Cardiac septum (tissue), 1 donor: Measurements from ENCODE around the gene NCDN. TPM values are rescaled to one million over a fixed set of nuclear protein-coding genes. Genes with fewer than 3 reads are reported as not detected.
A peak's percentile ranks its signal among the peaks of the same experiment; 100 is the strongest.

Experiments
- DNase-seq: peaks from one replicate; pipeline ENCODE4 v3.0.0-alpha.2; 2020; ENCODE audit warnings: low spot score
- intact Hi-C: fragments of 100-400 bp; cut with DNase I; formaldehyde crosslinking; loops from one replicate; pipeline ENCODE4 v1.14.0; 2022
- total RNA-seq: library from RNA; stranded (reverse); fragmentation: NEBNext Ultra II Directional; extraction: Animal tissue kit (Norgen Biotek cat#: 25700); gene quantifications from one replicate; pipeline ENCODE4 v1.2.1, GENCODE V29; 2021
- donor health status: DM: no; HTN: no; CAD: no.

The NCDN gene
- total RNA-seq, 1 donor from 2014 or later, result 56.0 TPM

- DNase-seq, result no peak
- intact Hi-C loops, result no loop called here
Measured at GRCh38 chr1:35553851-35554250, 3.7 kb upstream of the NCDN start.

DNA sequence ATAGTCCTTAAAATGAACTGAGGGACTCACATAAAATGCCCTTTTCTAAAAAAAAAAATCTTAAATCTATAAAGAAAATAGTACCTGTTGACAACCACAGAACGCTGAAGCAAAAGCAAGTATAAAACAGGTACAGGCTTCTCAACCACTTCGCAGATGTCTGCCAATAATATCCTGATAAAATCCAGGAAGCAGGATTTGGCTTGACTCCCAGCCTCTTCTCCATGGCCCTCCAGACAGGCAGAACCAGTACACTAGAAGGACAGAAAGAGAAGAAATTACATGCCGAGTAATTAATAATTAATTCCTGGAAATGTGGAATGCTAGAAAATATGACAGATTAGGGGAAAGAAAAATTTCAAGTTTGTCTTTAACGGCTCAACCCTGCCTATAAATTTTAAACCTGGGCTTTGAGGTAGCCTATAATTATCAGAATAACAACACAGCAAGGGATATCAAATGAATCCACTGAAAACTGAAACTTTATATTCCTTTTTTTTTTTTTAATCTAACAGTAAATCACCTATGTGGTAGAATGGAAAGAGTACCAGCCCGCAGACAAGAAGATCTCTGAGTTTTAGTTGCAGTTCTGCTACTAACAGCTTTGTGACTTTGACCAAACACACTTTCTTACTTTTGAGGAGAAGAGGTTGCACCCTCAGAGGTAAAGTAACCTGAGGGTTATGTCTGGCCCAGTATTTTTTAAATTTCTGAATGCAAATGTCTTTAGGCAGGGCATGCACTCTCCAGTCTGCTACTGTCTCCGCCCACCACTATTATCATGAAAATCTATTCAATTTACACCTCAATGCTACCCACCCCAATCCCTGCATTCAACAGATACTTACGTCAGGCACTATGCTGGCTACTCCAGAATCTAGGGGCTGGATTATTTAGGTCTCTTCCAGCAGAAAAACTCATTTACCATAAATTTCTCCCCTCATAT is 3.1 kb upstream of the NCDN start:
- DNase-seq, result no peak
- intact Hi-C loops, result loop anchor here (5.0 kb wide), 1 partner anchor 362 kb away; the partner anchor contains the start of gene SFPQ

DNA sequence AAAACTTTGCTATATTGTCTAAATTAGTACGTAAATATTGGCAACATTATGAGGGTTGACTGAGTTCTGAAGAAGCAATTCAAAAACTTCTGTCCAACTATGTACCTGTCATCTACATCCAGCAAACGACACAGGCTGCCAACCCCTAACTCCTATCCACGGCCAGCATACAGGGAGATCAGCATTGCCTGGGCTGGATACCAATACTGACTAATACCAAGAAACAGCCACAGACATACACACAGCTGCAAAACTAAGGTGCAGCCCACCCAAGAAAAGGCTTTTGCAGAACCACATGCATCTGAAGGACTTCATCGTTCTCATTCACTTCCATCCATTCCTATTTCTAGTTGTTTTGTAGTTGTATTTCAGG is 2.4 kb upstream of the NCDN start:
- intact Hi-C loops, result loop anchor here (5.0 kb wide), 1 partner anchor 363 kb away; the partner anchor contains the start of gene SFPQ
- DNase-seq, result no peak

- intact Hi-C loops, result loop anchor here (5.0 kb wide), 1 partner anchor 364 kb away; the partner anchor contains the start of gene SFPQ
- no peak for DNase-seq
Measured at GRCh38 chr1:35555601-35556477, 1.8 kb upstream of the NCDN start.

GRCh38 chr1:35556484-35557117 is 998 bp upstream of the NCDN start:
- intact Hi-C loops, result loop anchor here (5.0 kb wide), 1 partner anchor 364 kb away; the partner anchor contains the start of gene SFPQ
- DNase-seq, result no peak

DNA sequence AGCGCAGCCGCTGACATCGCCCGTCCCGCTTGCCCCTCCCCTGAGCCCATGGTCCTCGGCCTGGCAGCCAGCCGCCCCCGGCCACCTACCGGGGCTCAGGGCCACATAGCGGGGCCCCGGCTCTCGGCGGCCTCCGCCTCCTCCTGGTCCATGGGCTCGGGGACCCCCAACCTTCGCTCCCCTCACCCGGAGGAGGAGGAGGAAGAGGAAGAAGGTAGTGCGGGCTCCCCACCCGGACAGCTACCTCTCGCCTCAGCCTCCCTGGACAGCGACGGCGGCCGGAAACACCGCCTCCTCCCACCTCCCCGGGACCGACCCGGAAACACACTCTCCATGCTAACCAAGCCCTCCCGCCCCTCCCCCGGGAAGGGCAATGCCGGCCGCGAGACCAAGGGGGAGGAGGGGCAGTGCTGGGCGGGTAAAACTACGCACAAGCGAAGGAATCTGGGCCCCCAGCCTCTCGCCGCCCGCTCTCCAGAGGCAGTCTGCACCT is 435 bp upstream of the NCDN start, which contains the start of gene KIAA0319L:
Gene KIAA0319L (minus strand): TSS at position 286 of the 493 bp plus-strand sequence. CDS start 2,912 bp downstream, outside the sequence.
- intact Hi-C loops, result loop anchor here (5.0 kb wide), 1 partner anchor 365 kb away; the partner anchor contains the start of gene SFPQ

GRCh38 chr1:35558374-35559316 is 1.0 kb downstream of the NCDN start:
- intact Hi-C loops, result loop anchor here (2.0 to 5.0 kb wide), 2 partner anchors 20 to 366 kb away; partner anchors contain the start of gene SFPQ

More for the DNA sequence above, 435 bp upstream of the NCDN start, which contains the start of gene KIAA0319L:
- DNase-seq, result peak; percentile 96

DNA sequence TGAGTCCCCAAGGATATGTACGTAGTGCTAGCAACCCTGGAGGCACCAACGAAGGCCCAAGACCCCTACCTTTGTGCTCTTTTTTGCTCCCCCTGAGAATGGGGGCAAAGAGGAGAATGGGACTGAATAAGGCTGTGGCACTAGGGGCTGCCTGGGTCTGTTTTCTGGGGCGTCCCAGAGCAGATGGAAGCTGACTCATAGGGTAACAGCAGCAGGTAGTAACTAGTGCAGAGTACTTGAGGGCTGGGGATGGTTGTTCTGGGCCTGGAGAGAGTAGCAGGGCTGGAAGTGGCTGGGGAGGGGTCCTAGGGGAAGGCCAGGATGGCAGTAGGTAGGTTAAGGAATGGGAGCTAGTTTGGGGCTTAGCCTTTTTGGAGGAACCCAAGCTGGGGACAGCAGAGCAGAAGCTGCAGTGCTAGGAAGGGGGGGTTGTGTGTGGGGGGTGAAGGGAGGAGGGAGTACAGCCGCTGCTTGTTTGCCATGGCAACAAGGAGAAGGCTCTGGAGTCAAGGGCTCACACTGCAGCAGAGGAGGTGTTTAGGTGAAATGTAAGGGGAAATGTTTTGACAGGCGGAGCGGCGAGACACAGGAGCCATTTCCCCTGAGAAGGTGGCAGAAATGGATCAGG is 1.8 kb downstream of the NCDN start:
- intact Hi-C loops, result loop anchor here (2.0 to 5.0 kb wide), 2 partner anchors 21 to 367 kb away; partner anchors contain the start of gene SFPQ
- no peak for DNase-seq

More at GRCh38 chr1:35558374-35559316, 1.0 kb downstream of the NCDN start:
- no peak for DNase-seq

- DNase-seq, result peak; percentile 81
- intact Hi-C loops, result no loop called here
Measured at GRCh38 chr1:35560256-35561225, 2.9 kb downstream of the NCDN start.

DNA sequence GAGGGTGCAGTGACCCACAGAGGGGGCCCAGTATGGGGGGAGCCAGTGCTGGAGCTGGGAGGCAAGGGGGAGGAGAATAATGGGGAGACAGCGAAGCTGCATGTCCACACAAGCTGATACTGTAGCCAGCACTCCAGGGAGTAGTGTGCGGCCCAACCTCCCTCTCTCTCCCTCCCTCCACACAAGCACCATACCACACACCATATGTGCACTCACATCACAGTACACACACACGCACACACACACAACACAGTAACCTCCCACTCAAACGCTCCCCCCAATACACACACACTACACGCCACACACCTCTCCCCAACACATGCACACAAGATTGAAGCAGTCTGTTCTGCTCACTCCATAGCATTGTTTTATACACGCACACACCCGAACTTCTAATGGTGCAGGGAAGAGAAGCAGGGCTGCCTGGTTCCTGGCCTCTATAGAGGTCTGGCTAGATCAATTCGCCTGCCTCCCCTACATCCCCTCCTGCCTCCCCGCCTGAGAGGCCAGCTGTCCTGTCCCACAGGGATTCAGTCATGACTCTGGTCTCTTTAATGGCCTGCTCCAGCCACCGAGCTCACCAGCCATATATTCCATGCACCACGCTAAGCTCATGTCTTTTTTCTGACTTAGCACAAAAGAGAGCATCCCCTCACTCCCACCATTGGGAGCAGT is 3.8 kb downstream of the NCDN start:
- intact Hi-C loops, result no loop called here
- DNase-seq, result no peak

DNA sequence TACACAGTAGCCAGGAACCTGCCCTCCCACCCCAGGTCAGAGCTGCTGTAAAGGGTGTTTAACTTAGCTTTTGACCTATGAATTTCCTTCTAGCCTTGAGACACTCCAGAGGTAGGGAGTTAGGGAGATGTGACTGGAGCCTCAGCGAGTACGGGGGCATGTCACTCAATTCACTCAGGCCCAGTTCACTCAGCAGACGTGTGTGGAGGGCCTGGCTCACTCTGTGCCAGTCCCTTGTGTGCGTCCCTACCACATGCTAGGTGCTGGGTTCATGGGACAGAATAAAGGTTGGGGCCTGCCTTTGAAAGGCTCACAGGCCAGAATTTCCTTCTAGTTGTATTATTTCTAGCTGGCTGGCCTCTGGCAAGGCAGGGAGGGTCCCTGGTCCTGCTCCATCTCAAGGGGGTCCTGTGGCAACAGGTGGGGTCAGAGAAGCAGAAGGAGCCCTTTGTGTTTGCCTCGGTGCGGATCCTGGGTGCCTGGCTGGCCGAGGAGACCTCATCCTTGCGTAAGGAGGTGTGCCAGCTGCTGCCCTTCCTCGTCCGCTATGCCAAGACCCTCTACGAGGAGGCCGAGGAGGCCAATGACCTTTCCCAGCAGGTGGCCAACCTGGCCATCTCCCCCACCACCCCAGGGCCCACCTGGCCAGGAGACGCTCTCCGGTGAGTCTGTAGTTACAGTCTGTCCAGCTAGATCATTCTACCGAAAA is 4.5 kb downstream of the NCDN start:
- intact Hi-C loops, result no loop called here

DNA sequence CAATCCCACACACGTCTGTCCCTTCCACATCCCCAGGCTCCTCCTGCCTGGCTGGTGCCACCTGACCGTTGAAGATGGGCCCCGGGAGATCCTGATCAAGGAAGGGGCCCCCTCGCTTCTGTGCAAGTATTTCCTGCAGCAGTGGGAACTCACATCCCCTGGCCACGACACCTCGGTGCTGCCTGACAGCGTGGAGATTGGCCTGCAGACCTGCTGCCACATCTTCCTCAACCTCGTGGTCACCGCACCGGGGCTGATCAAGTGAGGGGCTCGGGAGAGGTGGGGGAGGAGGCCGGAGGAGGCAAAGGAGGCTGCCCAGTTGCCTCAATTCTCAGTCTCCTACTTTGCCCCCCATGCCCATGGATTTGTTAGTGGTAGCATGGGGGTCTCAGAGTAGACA is 5.6 kb downstream of the NCDN start:
- no peak for DNase-seq
- intact Hi-C loops, result no loop called here

More for the DNA sequence above, 4.5 kb downstream of the NCDN start:
- no peak for DNase-seq

DNA sequence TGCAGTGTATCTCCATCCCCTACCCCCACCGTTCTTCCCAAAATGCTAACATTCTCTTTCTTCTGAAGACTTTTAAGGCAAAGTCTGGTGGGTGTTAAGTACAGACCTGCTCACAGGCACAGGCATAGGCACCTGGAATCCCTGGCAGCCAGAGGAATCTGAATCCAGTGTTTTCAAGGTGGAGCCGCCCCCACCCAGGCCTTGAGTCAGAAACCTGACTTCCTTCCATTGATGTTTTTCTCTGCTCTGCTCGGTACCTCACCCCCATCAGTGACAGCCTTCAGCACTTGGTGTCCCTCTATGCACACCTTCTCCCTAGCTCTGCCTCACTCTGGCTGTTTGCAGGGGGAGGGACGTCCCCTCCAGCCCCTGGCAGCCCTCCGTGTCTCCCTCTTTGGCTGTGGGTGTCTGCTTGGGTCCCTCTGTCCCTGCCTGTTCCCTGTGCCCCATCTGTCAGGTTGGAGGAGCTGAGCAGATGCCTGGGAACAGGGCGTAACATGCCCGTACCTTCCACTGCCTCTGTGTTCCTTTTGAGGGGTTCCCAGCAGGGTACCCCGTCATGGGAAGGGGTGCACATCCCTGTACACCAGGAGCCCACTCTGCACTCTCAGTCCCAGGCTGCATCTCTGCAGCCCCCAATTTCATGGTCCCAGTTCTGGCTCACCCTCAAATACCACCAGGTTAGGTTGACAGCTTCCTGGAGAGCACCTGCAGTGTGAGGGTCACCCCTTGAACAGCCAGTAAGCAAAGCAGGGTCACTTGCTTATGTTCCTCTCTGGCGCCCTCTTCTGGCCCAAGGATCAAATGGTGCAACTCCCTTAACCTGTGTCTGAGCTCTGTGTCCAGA is 6.7 kb downstream of the NCDN start:
- peak; percentile 85 for DNase-seq
- intact Hi-C loops, result loop anchor here (2.0 kb wide), 1 partner anchor 113 kb away; no protein-coding TSS in a partner anchor
